ENCODE data around the gene DFFA. TPM values are rescaled to one million over a fixed set of nuclear protein-coding genes. Genes with fewer than 3 reads are reported as not detected.

Gene DFFA
- total RNA-seq, 1 experiment from 2014 or later: 94.1 TPM

DNA sequence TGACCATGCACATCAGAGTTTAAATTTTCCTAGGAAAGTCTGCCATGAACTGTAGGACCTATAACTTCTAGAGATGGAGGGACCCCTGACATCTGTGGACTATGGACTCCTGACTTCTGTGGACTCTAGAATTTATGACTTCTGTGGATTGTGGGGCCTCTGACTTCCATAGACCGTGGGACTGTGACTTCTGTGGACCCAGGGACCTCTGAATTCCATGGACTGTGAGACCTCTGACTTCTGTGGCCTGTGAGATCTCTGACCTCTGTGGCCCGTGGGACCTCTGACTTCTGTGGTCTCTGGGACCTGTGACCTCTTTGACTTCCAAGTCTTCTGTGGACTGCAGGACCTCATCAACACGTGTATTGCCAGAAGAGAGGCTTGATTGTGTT lies 39.2 kb upstream of the DFFA start:
- H3T11ph ChIP-seq (ENCODE audit: low read length): no peak overlapping the region
- no peak for DNase-seq
- Mint-ChIP-seq H3K4me3 (no peak overlapping the region), H3K27me3 (ENCODE audit: low read depth) (no peaks in the 10 kb centered on the region), H3K4me1 (peaks cover 37 to 48% of the 10 kb centered on the region in 2 experiments), H3K27ac (0 out of 7 replicates have a peak overlapping the region, but pooled peaks of 1 of the 3 experiments have one; percentile 11), H3K9me3 (no peaks in the 10 kb centered on the region), H3K36me3 (ENCODE audit: insufficient read depth in 1 of 3, low read depth in 3 of 3) (no peaks in the 10 kb centered on the region)
- H2AFZ ChIP-seq (ENCODE audit: low read length): no peak overlapping the region
- H3K23me2 ChIP-seq (ENCODE audit: insufficient read length, low read depth, low read length, poor library complexity, severe bottlenecking): no peaks in the 10 kb centered on the region
- peaks cover 7% of the 10 kb centered on the region for H3K79me1 ChIP-seq (ENCODE audit: insufficient read depth, low read depth, low read length, poor library complexity, severe bottlenecking)
- peaks cover 7% of the 10 kb centered on the region; the same call in 1 of the 2 replicates for H3K79me2 ChIP-seq (ENCODE audit: insufficient read depth, low read length)
- no peak overlapping the region for H2BK15ac ChIP-seq (ENCODE audit: low read depth, low read length)
- no peak overlapping the region for H3K9ac ChIP-seq (ENCODE audit: extremely low read depth, insufficient read length, low read length)
- H2BK5ac ChIP-seq (ENCODE audit: insufficient read length, low read length): no peak overlapping the region
- H3K4me1 ChIP-seq (ENCODE audit: insufficient read depth, low read length): peaks cover 4% of the 10 kb centered on the region; the same call in 1 of the 2 replicates
- H3K56ac ChIP-seq (ENCODE audit: insufficient read length, low read depth, low read length): no peak overlapping the region
- no peak overlapping the region for H3K18ac ChIP-seq (ENCODE audit: insufficient read length, low read depth, low read length)
- H2AK5ac ChIP-seq (ENCODE audit: insufficient read length, low read length): no peak overlapping the region
- TF ChIP-seq CTCF (conservative IDR thresholded peaks at IDR 0.05): no peak
- H3K14ac ChIP-seq (ENCODE audit: insufficient read depth, low read length): no peak overlapping the region
- no peak overlapping the region for H2BK20ac ChIP-seq (ENCODE audit: low read depth, low read length, poor library complexity, severe bottlenecking)
- H4K20me1 ChIP-seq (ENCODE audit: control insufficient read depth, insufficient read depth, insufficient read length): no peaks in the 10 kb centered on the region
- no peak overlapping the region for H3K27ac ChIP-seq (ENCODE audit: insufficient read length, low read depth, low read length)
- H3K4me2 ChIP-seq (ENCODE audit: insufficient read depth, insufficient read length, low read length): no peak overlapping the region
- H4K5ac ChIP-seq (ENCODE audit: insufficient read length, low read depth, low read length): no peak overlapping the region
- no peak overlapping the region for H4K8ac ChIP-seq (replicated peaks; ENCODE audit: insufficient read length, low read depth, low read length)
- H4K91ac ChIP-seq (ENCODE audit: insufficient read length, low read depth, low read length): no peak overlapping the region
- H3K4ac ChIP-seq (ENCODE audit: low read depth, low read length): no peak overlapping the region
- H2BK120ac ChIP-seq (ENCODE audit: low read depth, low read length, poor library complexity, severe bottlenecking): no peak overlapping the region
- no peak overlapping the region for H2BK12ac ChIP-seq (ENCODE audit: insufficient read length, low read depth, low read length)
- WGBS (ENCODE audit: extremely low coverage, insufficient read length, low lambda C conversion rate): no CpG with 5 or more reads among the region's 3 CpGs
- H3K9me3 ChIP-seq (ENCODE audit: control insufficient read depth, low read depth, low read length): no peaks in the 10 kb centered on the region
- H3K27me3 ChIP-seq (ENCODE audit: insufficient read depth, low read length): no peaks in the 10 kb centered on the region
- no peak overlapping the region for H3K23ac ChIP-seq (ENCODE audit: insufficient read length, low read depth, low read length)
